ENCODE results near the gene RPRD1B.

Gene RPRD1B

GRCh38 chr20:38067717-38068365 lies 34.3 kb downstream of the RPRD1B start:
- Histone ChIP-seq H3K4me3 (ENCODE audit: low read length) (no peak overlapping the region), H3K4me1 (ENCODE audit: control insufficient read depth, insufficient read depth, low read length) (no peaks in the 10 kb centered on the region), H3K9me3 (ENCODE audit: control insufficient read depth, low read length) (no peaks in the 10 kb centered on the region), H3K9ac (ENCODE audit: low read length) (no peak overlapping the region), H3K27me3 (ENCODE audit: control insufficient read depth, insufficient read depth, low read length) (no peaks in the 10 kb centered on the region), H3K36me3 (ENCODE audit: control insufficient read depth, insufficient read depth, low read length) (peaks cover 4% of the 10 kb centered on the region)

DNA sequence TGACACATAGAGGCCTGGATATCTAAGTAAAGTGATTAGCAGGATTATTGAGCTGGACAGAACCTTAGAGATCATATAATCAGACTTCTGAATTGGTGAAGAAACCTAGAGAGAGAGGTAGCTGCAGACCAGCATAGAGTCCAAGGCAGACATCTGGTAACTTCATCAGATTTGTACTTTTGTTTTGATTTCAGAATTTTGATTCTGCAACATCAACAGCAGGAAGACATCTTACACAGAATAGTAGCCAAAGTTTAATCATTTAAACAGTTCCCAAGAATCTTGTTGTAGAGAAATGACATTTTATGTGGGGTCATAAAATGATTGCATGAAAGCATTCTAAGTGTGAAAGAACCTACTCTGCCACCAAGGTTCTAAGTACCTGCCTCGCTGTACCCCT lies 39.4 kb downstream of the RPRD1B start:
- Histone ChIP-seq H3K4me1 (ENCODE audit: control insufficient read depth, insufficient read depth, low read length) (peaks cover 3% of the 10 kb centered on the region), H3K9me3 (ENCODE audit: control insufficient read depth, low read length) (no peaks in the 10 kb centered on the region), H3K4me3 (ENCODE audit: low read length) (no peak overlapping the region), H3K27me3 (ENCODE audit: control insufficient read depth, insufficient read depth, low read length) (no peaks in the 10 kb centered on the region), H3K36me3 (ENCODE audit: control insufficient read depth, insufficient read depth, low read length) (no peaks in the 10 kb centered on the region), H3K9ac (ENCODE audit: low read length) (no peak overlapping the region)

DNA sequence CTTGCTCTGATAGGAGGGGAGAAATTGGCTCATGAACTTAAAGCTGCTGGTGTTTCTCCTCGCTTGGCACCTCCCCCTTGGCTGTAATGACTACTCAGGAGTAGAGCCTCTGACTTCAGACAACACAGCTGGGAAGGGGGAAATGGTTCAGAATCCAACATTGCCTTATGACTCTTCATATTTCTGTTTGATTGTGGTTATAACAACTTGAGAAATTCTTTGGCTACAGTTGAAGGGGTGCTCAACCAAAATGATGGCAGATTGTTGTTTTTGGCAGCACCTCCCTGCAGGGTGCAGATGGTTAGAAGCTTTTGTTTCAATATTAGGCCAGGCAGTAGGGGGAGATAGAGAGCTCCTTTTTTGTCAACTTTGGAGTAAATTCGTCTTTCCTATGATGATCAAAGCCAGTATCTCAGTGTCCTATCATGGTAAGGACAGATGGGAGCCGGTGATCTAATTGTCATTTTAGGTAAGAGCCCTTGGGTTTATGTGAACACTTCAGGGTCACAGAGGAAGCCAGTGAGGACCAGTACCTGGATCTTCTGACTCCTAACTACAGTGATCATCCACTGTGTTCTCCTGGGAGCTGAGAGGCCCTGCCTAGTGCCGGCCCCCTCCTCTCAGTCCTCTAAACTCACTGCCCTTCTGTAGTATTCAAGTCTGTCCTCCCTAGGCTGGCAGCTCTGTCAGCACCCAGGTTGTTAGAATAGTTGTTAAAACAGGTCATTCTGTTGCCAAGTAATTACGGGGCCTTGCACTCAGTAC lies 39.9 kb downstream of the RPRD1B start:
- no peaks in the 10 kb centered on the region for H3K27me3 ChIP-seq (ENCODE audit: control insufficient read depth, insufficient read depth, low read length)
- peaks cover 3% of the 10 kb centered on the region for H3K4me1 ChIP-seq (ENCODE audit: control insufficient read depth, insufficient read depth, low read length)
- no peaks in the 10 kb centered on the region for H3K9me3 ChIP-seq (ENCODE audit: control insufficient read depth, low read length)
- no peak overlapping the region for H3K4me3 ChIP-seq (ENCODE audit: low read length)
- H3K9ac ChIP-seq (ENCODE audit: low read length) = no peak overlapping the region
- no peaks in the 10 kb centered on the region for H3K36me3 ChIP-seq (ENCODE audit: control insufficient read depth, insufficient read depth, low read length)

DNA sequence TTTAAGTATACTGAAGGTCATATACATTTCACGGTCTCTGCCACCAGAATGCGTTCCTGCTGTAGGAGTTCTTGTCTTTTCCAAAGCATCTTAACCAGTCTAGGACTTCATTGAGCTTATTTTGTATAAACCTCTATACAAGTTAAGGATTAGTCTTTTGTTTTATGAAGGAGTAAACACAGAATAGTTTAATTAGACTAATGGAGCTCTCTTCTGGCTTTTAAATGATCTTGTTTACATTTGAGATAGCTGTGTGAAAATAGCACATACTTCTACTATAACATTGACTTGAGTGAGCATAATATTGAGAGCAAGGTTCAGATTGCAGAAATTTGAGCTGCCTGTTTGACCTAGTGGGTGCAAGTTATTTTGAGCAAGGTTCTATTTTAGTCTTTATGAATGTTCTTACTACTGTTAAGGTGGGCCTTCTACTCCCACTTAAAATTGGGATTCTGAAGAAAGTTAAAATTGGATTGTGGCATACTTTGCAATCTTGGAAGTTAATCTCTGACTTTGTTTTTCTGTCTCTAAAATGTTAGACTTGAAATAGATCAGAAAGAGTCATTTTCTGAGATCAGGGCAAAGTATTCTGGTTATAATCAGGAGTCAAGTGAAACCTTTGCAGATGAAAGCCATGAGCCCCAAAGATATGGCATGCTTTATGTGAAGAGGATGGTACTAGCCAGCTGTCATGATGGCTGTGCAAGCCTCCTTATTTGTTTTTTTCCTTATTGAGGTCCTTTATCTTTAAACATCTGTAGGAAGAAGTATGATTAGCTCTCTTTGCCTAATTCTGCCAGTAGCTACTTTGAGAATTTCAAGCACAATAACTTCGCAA lies 41.8 kb downstream of the RPRD1B start:
- H3K4me3 ChIP-seq (ENCODE audit: low read length) = no peak overlapping the region

DNA sequence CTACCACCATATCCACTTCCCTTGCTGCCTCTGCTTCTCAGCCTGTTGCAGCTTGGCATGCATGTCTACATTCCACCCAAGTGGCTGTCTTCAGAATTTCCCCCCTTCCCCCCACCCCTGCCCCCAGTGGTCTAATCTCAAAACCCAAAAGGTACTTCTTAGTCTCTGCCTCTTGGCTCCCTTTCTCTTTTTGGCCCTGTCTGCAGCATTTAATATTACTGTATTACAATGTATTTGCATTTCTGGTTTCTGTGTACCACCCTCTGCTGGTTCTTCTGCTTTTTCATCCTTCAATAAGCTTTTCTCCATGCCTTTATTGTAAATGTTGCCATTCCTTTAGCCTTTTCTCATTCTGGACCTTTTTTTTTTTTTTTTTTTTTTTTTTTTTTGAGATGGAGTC lies 43.0 kb downstream of the RPRD1B start:
- peaks cover 3% of the 10 kb centered on the region for H3K4me1 ChIP-seq (ENCODE audit: control insufficient read depth, insufficient read depth, low read length)
- no peaks in the 10 kb centered on the region for H3K9me3 ChIP-seq (ENCODE audit: control insufficient read depth, low read length)
- H3K9ac ChIP-seq (ENCODE audit: low read length) = no peak overlapping the region
- H3K27me3 ChIP-seq (ENCODE audit: control insufficient read depth, insufficient read depth, low read length) = no peaks in the 10 kb centered on the region
- H3K4me3 ChIP-seq (ENCODE audit: low read length) = no peak overlapping the region
- H3K36me3 ChIP-seq (ENCODE audit: control insufficient read depth, insufficient read depth, low read length) = no peaks in the 10 kb centered on the region

More for the DNA sequence above, 41.8 kb downstream of the RPRD1B start:
- H3K27me3 ChIP-seq (ENCODE audit: control insufficient read depth, insufficient read depth, low read length) = no peaks in the 10 kb centered on the region
- no peak overlapping the region for H3K9ac ChIP-seq (ENCODE audit: low read length)
- peaks cover 3% of the 10 kb centered on the region for H3K4me1 ChIP-seq (ENCODE audit: control insufficient read depth, insufficient read depth, low read length)
- no peaks in the 10 kb centered on the region for H3K36me3 ChIP-seq (ENCODE audit: control insufficient read depth, insufficient read depth, low read length)
- H3K9me3 ChIP-seq (ENCODE audit: control insufficient read depth, low read length) = no peaks in the 10 kb centered on the region

DNA sequence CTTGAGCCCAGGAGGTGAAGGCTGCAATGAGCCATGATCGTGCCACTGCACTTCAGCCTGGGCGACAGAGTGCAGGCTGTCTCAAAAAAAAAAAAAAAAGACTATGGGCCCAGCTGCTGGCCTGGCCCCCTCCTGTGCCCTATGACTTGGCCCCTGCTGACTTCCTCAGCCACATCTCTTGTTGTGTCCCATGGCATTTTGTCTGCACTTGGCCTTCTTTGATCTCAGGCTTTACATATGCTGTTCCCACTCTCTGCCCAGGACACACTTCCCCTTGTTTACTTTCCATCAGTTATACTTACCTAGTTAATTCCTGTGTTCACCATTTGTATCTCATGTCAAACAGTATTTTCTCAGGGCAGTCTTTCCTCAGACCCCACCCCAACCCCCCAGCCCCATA lies 44.5 kb downstream of the RPRD1B start:
- Histone ChIP-seq H3K27me3 (ENCODE audit: control insufficient read depth, insufficient read depth, low read length) (no peaks in the 10 kb centered on the region), H3K36me3 (ENCODE audit: control insufficient read depth, insufficient read depth, low read length) (no peaks in the 10 kb centered on the region), H3K9me3 (ENCODE audit: control insufficient read depth, low read length) (no peaks in the 10 kb centered on the region), H3K4me3 (ENCODE audit: low read length) (no peak overlapping the region), H3K4me1 (ENCODE audit: control insufficient read depth, insufficient read depth, low read length) (peaks cover 3% of the 10 kb centered on the region), H3K9ac (ENCODE audit: low read length) (no peak overlapping the region)

DNA sequence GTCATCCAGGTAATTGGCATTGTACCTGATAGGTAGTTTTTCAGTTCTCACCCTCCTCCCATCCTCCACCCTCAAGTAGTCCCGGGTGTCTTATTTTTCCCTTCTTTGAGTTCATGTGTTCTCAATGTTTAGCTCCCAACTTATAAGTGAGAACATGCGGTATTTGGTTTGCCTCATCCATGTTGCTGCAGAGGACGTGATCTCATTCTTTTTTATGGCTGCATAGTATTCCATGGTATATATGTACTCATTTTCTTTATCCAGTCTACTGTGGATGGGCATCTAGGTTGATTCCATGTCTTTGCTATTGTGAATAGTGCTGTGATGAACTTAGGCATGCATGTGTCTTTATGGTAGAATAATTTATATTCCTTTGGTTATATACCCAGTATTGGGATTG lies 45.8 kb downstream of the RPRD1B start:
- Histone ChIP-seq H3K27me3 (ENCODE audit: control insufficient read depth, insufficient read depth, low read length) (no peaks in the 10 kb centered on the region), H3K4me3 (ENCODE audit: low read length) (no peak overlapping the region), H3K36me3 (ENCODE audit: control insufficient read depth, insufficient read depth, low read length) (no peaks in the 10 kb centered on the region), H3K4me1 (ENCODE audit: control insufficient read depth, insufficient read depth, low read length) (peaks cover 7% of the 10 kb centered on the region), H3K9ac (ENCODE audit: low read length) (no peak overlapping the region), H3K9me3 (ENCODE audit: control insufficient read depth, low read length) (no peaks in the 10 kb centered on the region)

GRCh38 chr20:38081575-38081974 lies 48.0 kb downstream of the RPRD1B start:
- Histone ChIP-seq H3K27me3 (ENCODE audit: control insufficient read depth, insufficient read depth, low read length) (no peaks in the 10 kb centered on the region), H3K9me3 (ENCODE audit: control insufficient read depth, low read length) (no peaks in the 10 kb centered on the region), H3K36me3 (ENCODE audit: control insufficient read depth, insufficient read depth, low read length) (no peaks in the 10 kb centered on the region), H3K4me3 (ENCODE audit: low read length) (no peak overlapping the region), H3K4me1 (ENCODE audit: control insufficient read depth, insufficient read depth, low read length) (peaks cover 9% of the 10 kb centered on the region), H3K9ac (ENCODE audit: low read length) (no peak overlapping the region)

GRCh38 chr20:38082894-38083293 lies 49.3 kb downstream of the RPRD1B start:
- Histone ChIP-seq H3K4me1 (ENCODE audit: control insufficient read depth, insufficient read depth, low read length) (peaks cover 9% of the 10 kb centered on the region), H3K27me3 (ENCODE audit: control insufficient read depth, insufficient read depth, low read length) (no peaks in the 10 kb centered on the region), H3K9me3 (ENCODE audit: control insufficient read depth, low read length) (no peaks in the 10 kb centered on the region), H3K9ac (ENCODE audit: low read length) (no peak overlapping the region), H3K36me3 (ENCODE audit: control insufficient read depth, insufficient read depth, low read length) (no peaks in the 10 kb centered on the region), H3K4me3 (ENCODE audit: low read length) (no peak overlapping the region)

GRCh38 chr20:38083338-38084048 lies 49.9 kb downstream of the RPRD1B start:
- H3K4me1 ChIP-seq (ENCODE audit: control insufficient read depth, insufficient read depth, low read length) = peaks cover 9% of the 10 kb centered on the region
- peak overlapping the region; percentile 11 for H3K9ac ChIP-seq (ENCODE audit: low read length)
- H3K36me3 ChIP-seq (ENCODE audit: control insufficient read depth, insufficient read depth, low read length) = no peaks in the 10 kb centered on the region
- no peaks in the 10 kb centered on the region for H3K9me3 ChIP-seq (ENCODE audit: control insufficient read depth, low read length)
- no peak overlapping the region for H3K4me3 ChIP-seq (ENCODE audit: low read length)
- no peaks in the 10 kb centered on the region for H3K27me3 ChIP-seq (ENCODE audit: control insufficient read depth, insufficient read depth, low read length)

- Histone ChIP-seq H3K9ac (ENCODE audit: low read length) (peak overlapping the region; percentile 35), H3K36me3 (ENCODE audit: control insufficient read depth, insufficient read depth, low read length) (no peaks in the 10 kb centered on the region), H3K4me1 (ENCODE audit: control insufficient read depth, insufficient read depth, low read length) (peaks cover 9% of the 10 kb centered on the region), H3K4me3 (ENCODE audit: low read length) (no peak overlapping the region), H3K27me3 (ENCODE audit: control insufficient read depth, insufficient read depth, low read length) (no peaks in the 10 kb centered on the region), H3K9me3 (ENCODE audit: control insufficient read depth, low read length) (no peaks in the 10 kb centered on the region)
Observed at GRCh38 chr20:38084425-38084951, 50.9 kb downstream of the RPRD1B start.

Data from mucosa of stomach (tissue), 1 donor.